PC-3 (cell line): ENCODE data around the gene SELENOV. TPM values are rescaled to one million over a fixed set of nuclear protein-coding genes. Genes with fewer than 3 reads are reported as not detected.
A peak's percentile ranks its signal among the peaks of the same experiment; 100 is the strongest.

Experiments used
- ATAC-seq: fragments of 200-7000 bp; cut with Tn5 transposase; 2 replicates; pipeline ENCODE4 v1.9.1; 2020; ENCODE audit warnings: mild to moderate bottlenecking, moderate library complexity
- BruUV-seq: library from RNA; stranded (reverse); fragments of 400-500 nt; replicated peaks from 2 replicates; lab custom pipeline; 2021; lab: Mats Ljungman, UMichigan
- CTCF ChIA-PET: fragments of 300-600 bp; sonication (Branson Sonifier 250); formaldehyde crosslinking; loops from one replicate; lab custom pipeline; 2022; ENCODE audit warnings: antibody characterized with exemption; lab: Charles Lee
- POLR2A ChIA-PET: fragments of 300-600 bp; sonication (Branson Sonifier 250); formaldehyde crosslinking; loops from one replicate; lab custom pipeline; 2022; ENCODE audit warnings: antibody characterized with exemption; ENCODE audit not compliant: unreplicated experiment; lab: Charles Lee
- DNase-seq: peaks from one replicate; pipeline ENCODE4 v3.0.0-alpha.2; 2015
- H2AFZ ChIP-seq: fragments of 300-600 bp; sonication (generic); 2 replicates; pipeline ENCODE4 v1.6.0; 2016; ENCODE audit warnings: antibody characterized with exemption, low read length
- H3F3A ChIP-seq: fragments of 300-600 bp; sonication (generic); one replicate; pipeline ENCODE4 v1.6.0; 2017; ENCODE audit warnings: antibody characterized with exemption, low read length, control low read depth, mild to moderate bottlenecking; ENCODE audit not compliant: unreplicated experiment
- H3K27ac ChIP-seq: fragments of 300-600 bp; sonication (generic); 2 replicates; pipeline ENCODE4 v1.5.1; 2016; ENCODE audit warnings: mild to moderate bottlenecking, low read length
- H3K27me3 ChIP-seq: fragments of 300-600 bp; sonication (generic); 2 replicates; pipeline ENCODE4 v1.6.1; 2016; ENCODE audit warnings: low read length, mixed read lengths
- H3K36me3 ChIP-seq: fragments of 300-600 bp; sonication (generic); 2 replicates; pipeline ENCODE4 v1.6.1; 2016; ENCODE audit warnings: low read depth, mixed run types, low read length, mixed read lengths
- H3K4me1 ChIP-seq: fragments of 300-600 bp; sonication (generic); 2 replicates; pipeline ENCODE4 v1.5.1; 2016; ENCODE audit warnings: low read length; ENCODE audit not compliant: insufficient read depth
- H3K4me2 ChIP-seq: fragments of 300-600 bp; sonication (generic); 2 replicates; pipeline ENCODE4 v1.6.0; 2016; ENCODE audit warnings: low read length
- H3K4me3 ChIP-seq: fragments of 300-600 bp; sonication (generic); 2 replicates; pipeline ENCODE4 v1.5.1; 2016; ENCODE audit warnings: mild to moderate bottlenecking, low read length, mixed read lengths
- H3K79me2 ChIP-seq: fragments of 300-600 bp; sonication (generic); 2 replicates; pipeline ENCODE4 v1.6.1; 2017; ENCODE audit warnings: low read length, mixed read lengths
- H3K9ac ChIP-seq: fragments of 300-600 bp; sonication (generic); 2 replicates; pipeline ENCODE4 v1.6.0; 2016; ENCODE audit warnings: mild to moderate bottlenecking, low read length
- H3K9me2 ChIP-seq: fragments of 300-600 bp; sonication (generic); replicated peaks from 2 replicates; pipeline ENCODE4 v1.6.1; 2016; ENCODE audit warnings: mixed run types, low read length, mixed read lengths
- H3K9me3 ChIP-seq: fragments of 300-600 bp; sonication (generic); 2 replicates; pipeline ENCODE4 v1.6.1; 2016; ENCODE audit warnings: low read length, mixed read lengths
- H4K20me1 ChIP-seq: fragments of 300-600 bp; sonication (generic); 2 replicates; pipeline ENCODE4 v1.6.1; 2016; ENCODE audit warnings: low read length, mixed read lengths
- EZH2 ChIP-seq: fragments of 300-600 bp; sonication (generic); IDR thresholded peaks from one replicate; pipeline ENCODE4 v1.6.1; 2017; ENCODE audit warnings: antibody characterized with exemption, mild to moderate bottlenecking, low read length; ENCODE audit not compliant: unreplicated experiment
- EZH2phosphoT487 ChIP-seq: fragments of 300-600 bp; sonication (generic); IDR thresholded peaks from 2 replicates; pipeline ENCODE4 v1.6.1; 2018; ENCODE audit warnings: mild to moderate bottlenecking, antibody characterized with exemption, low read length, borderline replicate concordance
- intact Hi-C: fragments of 100-400 bp; cut with micrococcal nuclease; formaldehyde crosslinking; loops from 2 replicates; pipeline ENCODE4 v1.9.0; 2023
- total RNA-seq: library from RNA; depleted of rRNA; stranded (reverse); fragments of >200 nt; gene quantifications from 2 replicates; pipeline ENCODE4 v1.2.3, GENCODE V29; 2014
- TF ChIP-seq, protein P1 (sequence below): fragments of 300-600 bp; sonication (generic); conservative IDR thresholded peaks from 2 replicates; pipeline ENCODE4 v1.5.1; 2017; ENCODE audit warnings: antibody characterized with exemption, low read depth, mild to moderate bottlenecking, low read length

SELENOV gene
- total RNA-seq, 1 experiment from 2014 or later: not detected

GRCh38 chr19:39544911-39545310, 30.0 kb downstream of the SELENOV start:
- ATAC-seq (no peak), DNase-seq (no peak)
- Histone ChIP-seq H3K4me3 (no peak overlapping the region), H3K4me1 (peaks cover 6% of the 10 kb centered on the region; the same call in 1 of the 2 replicates), H3K9me3 (no peaks in the 10 kb centered on the region), H4K20me1 (no peaks in the 10 kb centered on the region), H3F3A (no peaks in the 10 kb centered on the region), H3K36me3 (no peaks in the 10 kb centered on the region), H3K4me2 (no peak overlapping the region), H2AFZ (no peak overlapping the region), H3K27me3 (no peaks in the 10 kb centered on the region), H3K9me2 (no peaks in the 10 kb centered on the region), H3K27ac (no peak overlapping the region), H3K9ac (no peak overlapping the region), H3K79me2 (no peaks in the 10 kb centered on the region)
- TF ChIP-seq EZH2 (no peak), EZH2phosphoT487 (no peak)
- TF ChIP-seq, protein P1, sequence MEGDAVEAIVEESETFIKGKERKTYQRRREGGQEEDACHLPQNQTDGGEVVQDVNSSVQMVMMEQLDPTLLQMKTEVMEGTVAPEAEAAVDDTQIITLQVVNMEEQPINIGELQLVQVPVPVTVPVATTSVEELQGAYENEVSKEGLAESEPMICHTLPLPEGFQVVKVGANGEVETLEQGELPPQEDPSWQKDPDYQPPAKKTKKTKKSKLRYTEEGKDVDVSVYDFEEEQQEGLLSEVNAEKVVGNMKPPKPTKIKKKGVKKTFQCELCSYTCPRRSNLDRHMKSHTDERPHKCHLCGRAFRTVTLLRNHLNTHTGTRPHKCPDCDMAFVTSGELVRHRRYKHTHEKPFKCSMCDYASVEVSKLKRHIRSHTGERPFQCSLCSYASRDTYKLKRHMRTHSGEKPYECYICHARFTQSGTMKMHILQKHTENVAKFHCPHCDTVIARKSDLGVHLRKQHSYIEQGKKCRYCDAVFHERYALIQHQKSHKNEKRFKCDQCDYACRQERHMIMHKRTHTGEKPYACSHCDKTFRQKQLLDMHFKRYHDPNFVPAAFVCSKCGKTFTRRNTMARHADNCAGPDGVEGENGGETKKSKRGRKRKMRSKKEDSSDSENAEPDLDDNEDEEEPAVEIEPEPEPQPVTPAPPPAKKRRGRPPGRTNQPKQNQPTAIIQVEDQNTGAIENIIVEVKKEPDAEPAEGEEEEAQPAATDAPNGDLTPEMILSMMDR: no peak
- CTCF ChIA-PET: no interaction called here
- POLR2A ChIA-PET: no interaction called here
- intact Hi-C loops: no loop called here
- BruUV-seq: no TSS peak

GRCh38 chr19:39546599-39546998, 31.7 kb downstream of the SELENOV start:
- Histone ChIP-seq H2AFZ (no peak overlapping the region), H3K9me2 (no peaks in the 10 kb centered on the region), H4K20me1 (no peaks in the 10 kb centered on the region), H3K79me2 (no peaks in the 10 kb centered on the region), H3K4me3 (no peak overlapping the region), H3K9ac (no peak overlapping the region), H3K4me1 (no peaks in the 10 kb centered on the region), H3K27me3 (no peaks in the 10 kb centered on the region), H3K4me2 (no peak overlapping the region), H3K36me3 (no peaks in the 10 kb centered on the region), H3K27ac (no peak overlapping the region), H3F3A (no peaks in the 10 kb centered on the region), H3K9me3 (no peaks in the 10 kb centered on the region)
- peak; percentile 14 for DNase-seq
- TF ChIP-seq, protein P1: no peak
- TF ChIP-seq EZH2 (no peak), EZH2phosphoT487 (no peak)
- intact Hi-C loops: no loop called here
- BruUV-seq: no TSS peak
- ATAC-seq: no peak
- ChIA-PET CTCF (no interaction called here), POLR2A (no interaction called here)

DNA sequence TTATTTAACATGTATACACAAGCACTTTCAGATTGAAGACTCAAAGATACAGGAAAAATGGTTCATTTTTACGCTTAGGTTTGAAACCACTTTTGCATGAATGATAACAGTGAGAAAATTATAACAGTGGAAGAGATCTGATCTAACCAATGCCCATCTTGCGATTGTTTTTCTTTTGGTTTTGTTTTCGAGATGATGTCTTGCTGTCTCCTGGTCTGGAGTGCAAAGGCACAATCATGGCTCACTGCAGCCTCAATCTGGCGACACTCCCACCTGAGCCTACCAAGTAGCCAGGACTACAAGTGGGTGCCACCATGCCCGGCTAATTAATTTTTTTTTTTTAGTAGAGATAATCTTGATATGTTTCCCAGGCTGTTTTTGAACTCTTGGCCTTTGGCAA, 35.3 kb downstream of the SELENOV start:
- TF ChIP-seq, protein P1: no peak
- TF ChIP-seq EZH2: no peak
- no peak for TF ChIP-seq EZH2phosphoT487
- H3K9me2 ChIP-seq: no peaks in the 10 kb centered on the region
- CTCF ChIA-PET: interaction anchor here (0.8 kb wide), 1 partner anchor 1318 kb away, joined by 9 read pairs; no protein-coding TSS in a partner anchor
- H4K20me1 ChIP-seq: no peaks in the 10 kb centered on the region
- ATAC-seq: no peak
- H3K9me3 ChIP-seq: no peaks in the 10 kb centered on the region
- no peak for DNase-seq
- no peak overlapping the region for H3K27ac ChIP-seq
- no peak overlapping the region for H3K4me3 ChIP-seq
- no peaks in the 10 kb centered on the region for H3K27me3 ChIP-seq
- H3K4me2 ChIP-seq: no peak overlapping the region
- POLR2A ChIA-PET: no interaction called here
- H3K4me1 ChIP-seq: no peaks in the 10 kb centered on the region
- H3K9ac ChIP-seq: no peak overlapping the region
- H3F3A ChIP-seq: no peaks in the 10 kb centered on the region
- intact Hi-C loops: no loop called here
- no peaks in the 10 kb centered on the region for H3K36me3 ChIP-seq
- BruUV-seq: no TSS peak
- no peak overlapping the region for H2AFZ ChIP-seq
- no peaks in the 10 kb centered on the region for H3K79me2 ChIP-seq
